HFF-Myc (cell line): Measurements from ENCODE around the gene ANTKMT.
A peak's percentile ranks its signal among the peaks of the same experiment; 100 is the strongest.

ENCODE experiments used
- DNase-seq: peaks from one replicate; pipeline ENCODE4 v3.0.0-alpha.2; 2011; ENCODE audit warnings: low read depth; ENCODE audit errors: extremely low read depth
- H3K4me3 ChIP-seq: replicated peaks from 2 replicates; pipeline ENCODE4 v1.5.1; 2011; ENCODE audit warnings: low read depth, mild to moderate bottlenecking, control low read depth, low read length
- CTCF ChIP-seq: IDR thresholded peaks from 2 replicates; pipeline ENCODE4 v1.5.1; 2012; ENCODE audit warnings: mild to moderate bottlenecking, low read depth, low read length, control low read depth; ENCODE audit errors: missing control alignments

The ANTKMT gene, protein sequence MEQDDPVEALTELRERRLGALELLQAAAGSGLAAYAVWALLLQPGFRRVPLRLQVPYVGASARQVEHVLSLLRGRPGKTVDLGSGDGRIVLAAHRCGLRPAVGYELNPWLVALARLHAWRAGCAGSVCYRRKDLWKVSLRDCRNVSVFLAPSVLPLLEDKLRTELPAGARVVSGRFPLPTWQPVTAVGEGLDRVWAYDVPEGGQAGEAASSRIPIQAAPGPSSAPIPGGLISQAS

DNA sequence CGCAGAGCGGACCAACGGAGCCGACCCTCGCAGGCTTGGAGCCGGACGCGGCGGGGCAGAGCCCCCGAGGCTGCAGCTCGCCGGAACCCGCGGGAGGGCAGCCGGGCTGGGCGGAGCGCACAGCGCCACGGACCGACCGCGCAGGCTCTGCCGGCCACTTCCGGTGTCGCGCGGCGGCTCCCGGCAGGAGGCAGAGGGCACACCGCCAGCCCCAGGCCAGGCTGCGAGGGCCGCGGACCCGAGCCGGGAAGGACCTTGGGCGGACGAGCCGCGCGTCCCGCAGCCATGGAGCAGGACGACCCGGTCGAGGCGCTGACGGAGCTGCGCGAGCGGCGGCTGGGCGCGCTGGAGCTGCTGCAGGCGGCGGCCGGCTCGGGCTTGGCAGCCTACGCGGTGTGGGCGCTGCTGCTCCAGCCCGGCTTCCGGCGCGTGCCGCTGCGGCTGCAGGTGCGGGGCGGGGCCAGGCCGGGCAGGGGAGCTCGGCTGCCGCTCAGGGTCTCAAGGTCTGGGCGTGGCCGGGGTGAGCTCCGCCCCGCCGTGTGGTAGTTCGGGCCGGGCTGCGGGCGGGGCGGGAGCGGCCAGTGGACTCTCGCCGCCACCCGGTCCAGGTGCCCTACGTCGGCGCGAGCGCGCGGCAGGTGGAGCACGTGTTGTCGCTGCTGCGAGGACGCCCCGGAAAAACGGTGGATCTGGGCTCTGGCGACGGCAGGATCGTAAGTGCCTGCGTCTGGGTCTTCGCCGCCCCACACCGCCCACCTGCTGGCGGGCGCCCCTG is at the start of gene ANTKMT:
Gene ANTKMT, plus strand, starts transcription at position 157 of the 775 bp plus-strand sequence. Its CDS starts 129 bp downstream, at position 286.
- peak within 1 kb of the TSS; percentile 73 for H3K4me3 ChIP-seq
- no peak for DNase-seq
- TF ChIP-seq CTCF = no peak

GRCh38 chr16:671353-672131 is 49.4 kb upstream of the ANTKMT start:
- no peak for DNase-seq

GRCh38 chr16:672371-672770 is 48.6 kb upstream of the ANTKMT start:
- H3K4me3 ChIP-seq = no peak overlapping the region
- no peak for TF ChIP-seq CTCF
- no peak for DNase-seq

More at GRCh38 chr16:671353-672131, 49.4 kb upstream of the ANTKMT start:
- TF ChIP-seq CTCF = no peak
- no peak overlapping the region for H3K4me3 ChIP-seq

GRCh38 chr16:672851-673250 is 48.1 kb upstream of the ANTKMT start:
- DNase-seq = no peak
- no peak for TF ChIP-seq CTCF
- no peak overlapping the region for H3K4me3 ChIP-seq

- no peak for DNase-seq
- no peak for TF ChIP-seq CTCF
- no peak overlapping the region for H3K4me3 ChIP-seq
Observed at GRCh38 chr16:673399-673991, 47.5 kb upstream of the ANTKMT start.

DNA sequence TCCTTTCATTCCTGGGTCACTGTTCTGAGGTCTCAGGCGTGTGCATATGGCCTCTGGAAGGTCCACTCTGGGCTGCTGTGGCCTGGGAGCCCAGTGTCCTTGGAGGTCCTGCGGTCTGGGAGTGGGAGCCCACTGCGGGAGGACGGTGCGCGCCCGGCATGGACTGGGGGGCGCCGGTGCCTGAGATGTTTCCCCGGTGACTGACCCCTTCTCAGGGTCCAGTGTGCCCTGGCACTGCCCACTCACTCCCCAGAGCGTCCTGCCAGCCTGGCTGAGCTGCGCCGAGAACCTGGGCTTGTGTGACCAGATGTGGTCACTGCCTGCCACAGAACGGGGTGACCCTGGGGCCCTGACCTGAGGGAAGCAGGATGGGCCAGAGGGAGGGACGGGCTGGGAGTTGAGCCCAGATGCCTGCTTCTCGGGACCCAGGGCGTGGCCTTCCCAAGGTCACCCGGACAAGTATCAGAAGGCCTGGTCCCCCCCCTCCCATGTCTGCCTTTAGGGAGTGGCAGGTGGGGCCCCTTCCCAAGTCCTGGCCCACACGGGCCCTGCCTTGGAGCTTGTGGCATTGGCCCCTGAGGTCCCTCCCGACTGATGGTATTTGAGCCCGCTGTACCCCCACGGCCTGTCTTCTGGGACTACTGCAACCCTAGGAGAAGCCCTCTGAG is 46.6 kb upstream of the ANTKMT start:
- no peak for TF ChIP-seq CTCF
- DNase-seq = no peak
- H3K4me3 ChIP-seq = no peak overlapping the region
